Activated naive CD4-positive, alpha-beta T cell treated with anti-CD3 and anti-CD28 coated beads, Interleukin-2, amount 10 ng/mL, durations not matched to agents 7 days and 5 days (primary cell): ENCODE results near the gene BTBD7.
A peak's percentile ranks its signal among the peaks of the same experiment; 100 is the strongest.

Experiments
- CTCF ChIA-PET: fragments of 350-600 bp; sonication (Branson Sonifier 250); formaldehyde crosslinking; loops from one replicate; lab custom pipeline; 2021; ENCODE audit warnings: antibody characterized with exemption; lab: Charles Lee
- DNase-seq: peaks from one replicate; pipeline ENCODE4 v3.0.0-alpha.2; 2020
- H3K27ac Mint-ChIP-seq: one replicate; pipeline ENCODE4 v1.8.0; 2021; ENCODE audit warnings: mild to moderate bottlenecking, moderate library complexity, mixed read lengths
- H3K27me3 Mint-ChIP-seq: one replicate; pipeline ENCODE4 v1.8.0; 2021; ENCODE audit warnings: mild to moderate bottlenecking, mixed read lengths
- H3K36me3 Mint-ChIP-seq: one replicate; pipeline ENCODE4 v1.8.0; 2021; ENCODE audit warnings: mixed read lengths
- H3K4me1 Mint-ChIP-seq: one replicate; pipeline ENCODE4 v1.8.0; 2021; ENCODE audit warnings: mixed read lengths
- H3K4me3 Mint-ChIP-seq: one replicate; pipeline ENCODE4 v1.8.0; 2021; ENCODE audit warnings: mild to moderate bottlenecking, moderate library complexity, mixed read lengths
- H3K9me3 Mint-ChIP-seq: one replicate; pipeline ENCODE4 v1.8.0; 2021; ENCODE audit warnings: mixed read lengths

BTBD7 gene

DNA sequence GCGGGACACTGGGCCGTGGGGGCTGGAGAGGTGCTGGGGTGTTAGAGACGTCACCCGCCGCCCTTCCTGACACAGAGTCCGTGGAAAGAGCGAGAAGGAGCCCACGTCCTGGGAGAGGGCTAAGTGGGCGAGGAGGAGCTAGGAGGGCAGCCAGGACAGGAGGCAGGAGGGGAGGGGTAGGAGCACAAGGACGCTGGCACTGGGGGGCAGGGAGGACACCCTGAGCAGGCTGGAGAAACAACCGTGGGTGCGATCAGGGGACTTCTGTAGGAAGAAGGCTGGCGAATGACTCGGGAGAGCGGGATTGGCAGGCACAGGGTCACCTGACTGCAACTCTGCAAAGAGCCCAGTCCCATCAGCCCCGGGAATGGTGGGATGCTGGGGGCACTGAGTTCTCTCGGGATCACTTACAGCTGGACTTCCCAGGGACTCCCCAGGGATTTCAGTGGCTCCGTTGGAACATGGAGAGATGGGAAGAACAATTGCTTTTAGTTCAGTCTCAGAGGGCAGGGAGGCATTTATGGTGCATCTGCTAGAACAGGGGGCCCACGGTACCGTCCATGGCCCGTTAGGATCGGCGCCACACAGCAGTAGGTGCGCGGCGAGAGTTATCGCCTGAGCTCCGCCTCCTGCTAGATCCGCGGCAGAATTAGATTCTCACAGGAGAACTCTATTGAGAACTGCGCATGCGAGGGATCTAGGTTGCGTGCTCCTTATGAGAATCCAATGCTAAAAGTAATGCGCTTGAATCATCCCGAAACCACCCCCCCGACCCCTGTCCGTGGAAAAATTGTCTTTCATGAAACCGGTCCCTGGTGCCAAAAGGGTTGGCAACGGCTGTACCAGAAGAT, 101.5 kb downstream of the BTBD7 start:
- no peak for DNase-seq
- Mint-ChIP-seq H3K36me3 (peaks cover 17% of the 10 kb centered on the region), H3K4me3 (peak overlapping the region; percentile 25), H3K9me3 (no peaks in the 10 kb centered on the region), H3K4me1 (peaks cover 10% of the 10 kb centered on the region), H3K27me3 (peaks cover 56% of the 10 kb centered on the region), H3K27ac (no peak overlapping the region)
- CTCF ChIA-PET = no interaction called here

DNA sequence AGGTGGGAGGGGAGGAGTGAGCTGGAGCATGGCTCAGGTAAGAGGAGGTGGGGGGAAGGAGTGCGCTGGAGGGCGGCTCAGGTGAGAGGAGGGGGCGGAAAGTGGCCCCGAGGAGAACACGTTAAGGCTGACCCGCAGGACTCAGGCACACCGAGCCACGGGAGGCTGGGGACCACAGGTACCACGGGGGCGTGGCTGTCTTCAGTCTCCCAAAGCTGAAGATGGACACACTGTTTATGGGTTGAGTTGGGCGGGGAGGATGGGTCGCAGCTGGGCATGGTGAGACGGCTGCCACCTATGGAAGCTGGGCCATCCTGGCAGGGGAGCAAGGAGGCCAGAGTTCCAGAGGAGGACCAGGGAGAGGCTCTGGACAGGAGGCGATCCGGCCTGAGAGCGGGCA, 102.3 kb downstream of the BTBD7 start:
- no peak for DNase-seq
- peaks cover 10% of the 10 kb centered on the region for H3K4me1 Mint-ChIP-seq
- no peak overlapping the region for H3K27ac Mint-ChIP-seq
- CTCF ChIA-PET = interaction anchor here (0.6 kb wide), 1 partner anchor 54 kb away, joined by 3 read pairs; no protein-coding TSS in a partner anchor
- H3K9me3 Mint-ChIP-seq = no peaks in the 10 kb centered on the region
- no peak overlapping the region for H3K4me3 Mint-ChIP-seq
- H3K27me3 Mint-ChIP-seq = peaks cover 54% of the 10 kb centered on the region
- H3K36me3 Mint-ChIP-seq = peaks cover 23% of the 10 kb centered on the region

DNA sequence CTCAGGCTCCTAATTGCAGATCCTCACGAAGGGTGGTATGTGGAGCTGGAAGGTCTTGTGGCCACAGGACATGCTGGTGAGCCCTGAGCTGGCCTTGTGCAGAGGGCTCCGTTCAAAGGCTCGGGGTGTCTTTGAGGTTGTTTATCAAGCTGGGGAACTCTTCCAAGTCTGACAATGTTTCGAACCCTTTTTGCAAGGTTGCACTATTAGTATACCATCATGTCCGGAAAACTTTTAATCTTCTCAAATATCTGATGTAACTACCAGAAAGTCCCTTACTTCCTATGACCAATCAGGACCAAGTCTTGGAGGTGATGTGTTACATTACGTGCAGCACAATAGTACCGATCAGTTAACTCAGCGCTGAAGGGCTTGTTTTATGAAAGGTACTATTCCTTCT, 104.3 kb downstream of the BTBD7 start:
- H3K4me1 Mint-ChIP-seq = peaks cover 10% of the 10 kb centered on the region
- no peak overlapping the region for H3K4me3 Mint-ChIP-seq
- no peak overlapping the region for H3K27ac Mint-ChIP-seq
- CTCF ChIA-PET = no interaction called here
- no peaks in the 10 kb centered on the region for H3K9me3 Mint-ChIP-seq
- peaks cover 34% of the 10 kb centered on the region for H3K27me3 Mint-ChIP-seq
- peaks cover 32% of the 10 kb centered on the region for H3K36me3 Mint-ChIP-seq
- DNase-seq = no peak

DNA sequence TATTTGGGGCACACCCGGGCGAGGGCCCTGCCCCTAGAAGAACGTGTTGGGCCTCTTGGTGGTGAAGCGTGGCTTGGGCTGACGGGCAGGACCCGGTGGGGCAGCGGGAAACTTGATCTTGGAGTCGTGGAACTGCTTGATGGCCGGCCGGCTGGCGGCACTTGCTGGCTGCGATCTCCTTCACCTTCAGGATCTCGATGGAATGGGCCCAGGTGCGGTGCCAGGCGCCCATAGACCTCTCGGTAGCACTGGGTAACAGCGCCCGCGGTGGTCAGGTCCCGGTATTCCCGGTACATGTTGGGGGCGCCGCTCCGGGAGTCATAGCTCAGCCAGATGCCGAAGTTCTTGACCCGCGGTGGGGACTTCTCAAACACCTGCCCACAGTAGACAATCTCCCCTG, 109.3 kb downstream of the BTBD7 start:
- CTCF ChIA-PET = no interaction called here
- H3K9me3 Mint-ChIP-seq = no peaks in the 10 kb centered on the region
- H3K36me3 Mint-ChIP-seq = peaks cover 52% of the 10 kb centered on the region
- no peaks in the 10 kb centered on the region for H3K27me3 Mint-ChIP-seq
- H3K27ac Mint-ChIP-seq = no peak overlapping the region
- no peak overlapping the region for H3K4me3 Mint-ChIP-seq
- no peak for DNase-seq
- H3K4me1 Mint-ChIP-seq = no peaks in the 10 kb centered on the region

DNA sequence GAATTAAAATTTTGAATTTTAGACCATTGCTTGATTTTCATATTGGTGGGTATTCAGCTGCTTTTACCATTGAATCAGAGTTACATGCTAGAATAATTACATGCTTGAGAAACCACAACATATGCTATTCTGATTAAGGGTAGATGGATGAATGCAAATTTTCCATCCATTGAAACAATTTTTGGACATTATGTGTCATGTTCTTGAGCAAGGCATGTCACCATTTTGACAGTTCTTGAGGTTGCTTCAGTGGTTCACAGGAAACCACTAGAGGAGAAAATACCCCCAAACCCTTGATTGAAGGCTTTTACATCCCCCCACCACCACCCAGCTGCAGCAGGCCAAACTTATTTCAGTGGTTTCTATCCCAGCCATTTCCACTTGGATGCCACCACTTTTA, 112.3 kb downstream of the BTBD7 start:
- no peak for DNase-seq
- CTCF ChIA-PET = interaction anchor here (1.0 kb wide), 1 partner anchor 107 kb away, joined by 5 read pairs; no protein-coding TSS in a partner anchor
- Mint-ChIP-seq H3K4me1 (no peaks in the 10 kb centered on the region), H3K36me3 (peaks cover 46% of the 10 kb centered on the region), H3K9me3 (no peaks in the 10 kb centered on the region), H3K27me3 (no peaks in the 10 kb centered on the region), H3K4me3 (no peak overlapping the region), H3K27ac (no peak overlapping the region)

DNA sequence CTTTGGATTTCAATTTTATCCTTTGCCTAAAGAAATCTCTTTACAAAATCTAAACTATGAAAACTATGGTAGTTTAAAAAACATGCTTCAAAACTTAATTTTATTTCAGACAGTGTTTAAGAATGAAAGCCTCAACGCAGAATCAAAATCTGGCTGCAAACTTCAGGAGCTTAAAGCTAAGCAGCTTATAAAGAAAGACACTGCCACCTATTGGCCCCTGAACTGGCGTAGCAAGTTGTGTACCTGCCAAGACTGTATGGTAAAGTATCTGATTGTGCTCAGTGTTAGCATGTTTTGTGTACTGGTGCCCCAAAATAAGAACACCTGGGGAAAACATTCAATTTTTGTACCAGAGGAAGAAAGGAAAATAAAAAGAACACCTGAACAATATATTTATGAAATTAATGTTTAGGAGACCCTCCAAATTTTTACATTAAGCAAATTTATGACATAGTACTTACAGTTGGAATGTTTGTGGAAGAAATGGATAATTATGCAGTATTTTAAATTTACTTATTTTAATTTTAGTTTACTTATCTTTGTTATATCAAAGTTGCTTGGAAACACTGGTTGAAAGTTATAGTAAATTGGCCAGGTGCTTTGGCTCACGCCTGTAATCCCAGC, 113.6 kb downstream of the BTBD7 start:
- no peak overlapping the region for H3K4me3 Mint-ChIP-seq
- CTCF ChIA-PET = interaction anchor here (0.6 to 2.2 kb wide), 8 partner anchors 12 to 264 kb away, joined by 3 to 14 read pairs (median 4); partner anchors contain the start of genes GON7, LYSET, MOAP1 and UBR7
- peak; percentile 69 for DNase-seq
- peaks cover 45% of the 10 kb centered on the region for H3K36me3 Mint-ChIP-seq
- no peaks in the 10 kb centered on the region for H3K9me3 Mint-ChIP-seq
- no peaks in the 10 kb centered on the region for H3K27me3 Mint-ChIP-seq
- H3K27ac Mint-ChIP-seq = no peak overlapping the region
- no peaks in the 10 kb centered on the region for H3K4me1 Mint-ChIP-seq

DNA sequence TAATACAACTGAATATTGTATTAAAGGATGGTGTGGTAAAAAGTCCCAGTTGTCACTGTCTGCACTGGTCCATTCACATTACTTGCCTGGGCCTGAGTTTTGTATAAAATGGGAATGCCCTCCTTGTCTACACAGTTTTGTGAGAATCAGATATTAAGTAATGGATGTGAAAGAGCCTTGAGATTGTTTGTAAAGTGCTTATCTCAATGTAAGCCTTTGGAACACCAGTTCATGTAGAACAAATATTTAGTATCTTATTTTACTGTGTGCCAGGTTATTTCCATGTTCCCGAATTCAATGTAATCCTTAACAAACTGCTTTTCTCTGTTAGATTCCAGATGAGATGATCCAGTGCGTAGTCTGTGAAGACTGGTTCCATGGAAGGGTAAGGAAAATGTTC, 118.2 kb downstream of the BTBD7 start:
- DNase-seq = no peak
- peaks cover 40% of the 10 kb centered on the region for H3K36me3 Mint-ChIP-seq
- no peak overlapping the region for H3K27ac Mint-ChIP-seq
- no peaks in the 10 kb centered on the region for H3K27me3 Mint-ChIP-seq
- no peaks in the 10 kb centered on the region for H3K9me3 Mint-ChIP-seq
- H3K4me3 Mint-ChIP-seq = no peak overlapping the region
- H3K4me1 Mint-ChIP-seq = peaks cover 5% of the 10 kb centered on the region
- CTCF ChIA-PET = no interaction called here

DNA sequence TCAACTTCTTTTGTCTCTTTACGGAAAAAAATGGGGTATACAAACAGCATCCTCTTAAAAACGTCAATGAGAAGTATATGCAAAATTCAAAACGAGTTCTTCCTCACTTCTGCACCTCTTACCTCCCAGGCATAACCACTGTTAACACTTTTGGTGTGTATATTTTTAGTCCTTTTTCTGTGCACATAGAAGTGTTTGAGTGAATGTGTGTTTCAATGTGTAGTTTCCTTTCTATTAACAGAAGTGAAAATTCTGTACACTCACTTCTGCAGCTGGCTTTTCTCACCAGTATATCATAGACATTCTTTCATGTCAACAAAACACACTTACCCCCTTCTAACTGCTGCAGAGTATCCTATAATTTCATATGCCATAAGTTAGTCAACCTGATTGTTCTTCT, 120.4 kb downstream of the BTBD7 start:
- H3K27me3 Mint-ChIP-seq = no peaks in the 10 kb centered on the region
- H3K4me3 Mint-ChIP-seq = no peak overlapping the region
- DNase-seq = no peak
- CTCF ChIA-PET = no interaction called here
- no peak overlapping the region for H3K27ac Mint-ChIP-seq
- H3K4me1 Mint-ChIP-seq = peaks cover 22% of the 10 kb centered on the region
- no peaks in the 10 kb centered on the region for H3K9me3 Mint-ChIP-seq
- peaks cover 39% of the 10 kb centered on the region for H3K36me3 Mint-ChIP-seq

DNA sequence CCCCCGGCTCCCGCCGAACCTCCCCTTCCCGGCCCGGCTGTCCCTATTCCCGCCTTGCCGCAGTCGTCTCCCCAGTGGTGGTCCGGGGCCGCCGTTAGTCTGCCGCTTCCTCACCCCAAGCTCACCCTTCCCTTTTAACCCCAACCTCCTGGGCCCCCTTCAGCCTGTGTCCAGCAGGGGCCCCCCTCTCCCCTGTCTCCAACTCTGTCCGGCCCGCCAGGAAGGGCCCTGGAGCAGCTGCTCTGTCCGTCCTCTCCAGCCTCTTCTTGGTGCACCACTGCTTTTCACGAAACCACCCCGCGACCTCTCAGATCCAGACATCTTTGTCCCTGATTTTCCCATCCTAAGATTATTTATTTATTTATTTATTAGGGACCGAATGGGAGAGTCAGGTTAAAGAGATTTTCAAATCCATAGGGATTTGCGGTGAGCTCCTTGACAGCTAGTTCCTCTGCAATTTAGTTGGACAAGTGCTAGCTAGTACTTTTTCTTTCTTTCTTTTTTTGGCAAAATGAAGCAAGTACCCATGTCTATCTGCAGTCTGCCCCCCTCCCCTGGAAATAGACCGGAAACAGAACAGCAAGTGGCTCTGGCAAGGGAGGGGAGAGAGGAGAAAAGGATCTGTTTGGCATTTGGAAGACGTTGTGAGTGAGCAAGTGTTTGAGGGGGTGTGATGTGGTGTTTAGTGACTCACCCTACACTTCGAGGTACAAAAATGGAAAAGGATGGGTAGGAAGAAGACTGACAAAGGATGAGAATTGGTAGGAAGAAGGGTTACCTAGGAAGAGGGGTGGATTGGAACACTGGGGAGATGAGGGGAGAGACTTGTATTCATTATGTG, 125.1 kb downstream of the BTBD7 start:
- peak overlapping the region; percentile 91 for H3K27ac Mint-ChIP-seq
- CTCF ChIA-PET = interaction anchor here (1.0 to 2.6 kb wide), 3 partner anchors 11 to 24 kb away, joined by 3 to 16 read pairs (median 7); partner anchors contain the start of genes LYSET and MOAP1
- H3K36me3 Mint-ChIP-seq = peaks cover 24% of the 10 kb centered on the region
- peaks cover 48% of the 10 kb centered on the region for H3K4me1 Mint-ChIP-seq
- peak; percentile 46 for DNase-seq
- peak overlapping the region; percentile 76 for H3K4me3 Mint-ChIP-seq
- H3K9me3 Mint-ChIP-seq = no peaks in the 10 kb centered on the region
- no peaks in the 10 kb centered on the region for H3K27me3 Mint-ChIP-seq

DNA sequence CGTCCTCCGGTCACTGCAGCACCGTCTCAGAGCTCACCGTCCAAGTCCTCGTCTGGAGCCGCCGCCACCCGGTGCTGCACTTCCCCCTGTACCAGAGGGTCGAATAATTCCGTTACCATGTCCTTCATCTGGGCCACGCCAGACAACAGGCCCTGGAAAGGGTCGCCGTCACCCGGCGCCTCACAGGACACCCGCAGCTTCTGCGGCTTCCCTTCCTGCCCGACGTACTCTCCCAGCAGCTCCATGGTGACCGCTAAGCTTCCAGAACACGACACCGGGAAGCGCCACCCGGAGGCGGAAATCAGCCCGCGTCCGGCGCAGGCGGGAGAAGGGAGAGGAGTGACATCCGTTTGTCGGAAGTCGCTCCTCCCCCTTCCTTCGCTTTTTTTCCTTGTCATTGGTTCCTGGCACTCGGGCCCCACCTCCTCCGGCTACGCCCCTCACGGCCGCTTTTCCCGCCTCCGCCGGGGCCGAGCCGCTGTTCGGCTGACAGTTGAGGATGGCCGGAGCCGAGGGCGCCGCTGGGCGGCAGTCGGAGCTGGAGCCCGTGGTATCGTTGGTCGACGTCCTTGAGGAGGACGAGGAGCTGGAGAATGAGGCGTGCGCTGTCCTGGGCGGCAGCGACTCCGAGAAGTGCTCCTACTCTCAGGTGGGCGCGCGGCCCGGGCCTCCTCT, 125.9 kb downstream of the BTBD7 start, which contains the start of the genes GON7 and UBR7:
Gene GON7, minus strand, starts transcription at position 273 of the 675 bp plus-strand sequence. Its CDS starts 28 bp downstream, at position 245.
Gene UBR7, plus strand, starts transcription at position 464 of the 675 bp plus-strand sequence. Its CDS starts 36 bp downstream, at position 500.
- CTCF ChIA-PET = interaction anchor here (0.7 to 2.6 kb wide), 5 partner anchors 10 to 26 kb away, joined by 3 to 16 read pairs (median 7); partner anchors contain the start of genes LYSET and MOAP1
- Mint-ChIP-seq H3K4me1 (peaks cover 50% of the 10 kb centered on the region), H3K4me3 (peak within 1 kb of the TSS; percentile 76), H3K27me3 (no peaks in the 10 kb centered on the region), H3K36me3 (peaks cover 21% of the 10 kb centered on the region), H3K27ac (peak within 1 kb of the TSS; percentile 91), H3K9me3 (no peaks in the 10 kb centered on the region)
- DNase-seq = peak; percentile 95

DNA sequence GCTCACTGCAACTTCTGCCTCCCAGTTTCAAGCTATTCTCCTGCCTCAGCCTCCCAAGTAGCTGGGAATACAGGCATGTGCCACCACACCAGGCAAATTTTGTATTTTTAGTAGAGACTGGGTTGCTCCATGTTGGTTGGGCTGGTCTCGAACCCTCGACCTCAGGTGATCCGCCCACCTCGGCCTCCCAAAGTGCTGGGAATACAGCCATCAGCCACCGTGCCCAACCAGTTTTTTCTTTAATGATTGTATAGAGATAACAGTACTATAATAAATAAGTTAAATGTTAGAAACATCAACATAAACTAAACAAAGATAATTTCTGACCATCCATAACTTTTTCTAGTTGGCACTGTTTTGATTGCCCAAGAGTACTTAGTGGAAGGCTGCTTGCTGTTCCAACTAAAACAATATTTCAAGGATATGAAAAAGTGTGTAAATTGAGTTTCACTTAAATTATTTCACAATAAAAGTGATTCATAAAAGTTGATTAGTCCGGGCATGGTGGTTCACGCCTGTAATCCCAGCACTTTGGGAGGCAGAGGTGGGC, 131.6 kb downstream of the BTBD7 start:
- Mint-ChIP-seq H3K4me1 (peaks cover 29% of the 10 kb centered on the region), H3K4me3 (no peak overlapping the region), H3K27ac (no peak overlapping the region), H3K27me3 (no peaks in the 10 kb centered on the region), H3K36me3 (peaks cover 23% of the 10 kb centered on the region), H3K9me3 (no peaks in the 10 kb centered on the region)
- DNase-seq = no peak
- CTCF ChIA-PET = no interaction called here

DNA sequence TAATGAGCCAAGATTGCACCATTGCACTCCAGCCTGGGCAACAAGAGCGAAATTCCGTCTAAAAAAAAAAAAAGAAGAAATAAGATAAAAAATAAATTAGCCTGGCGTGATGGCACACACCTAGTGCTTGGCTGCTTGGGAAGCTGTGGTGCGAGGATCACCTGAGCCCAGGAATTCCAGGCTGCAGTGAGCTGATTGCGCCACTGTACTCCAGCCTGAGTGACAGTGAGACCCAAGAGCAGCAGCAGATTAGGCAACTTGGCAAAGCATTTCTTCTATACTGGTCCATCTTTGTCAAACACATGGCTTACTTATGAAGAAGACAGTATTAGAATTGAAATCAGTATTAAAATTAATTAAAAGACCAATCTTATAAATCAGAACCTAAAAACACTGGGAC, 132.3 kb downstream of the BTBD7 start:
- peaks cover 23% of the 10 kb centered on the region for H3K36me3 Mint-ChIP-seq
- CTCF ChIA-PET = no interaction called here
- H3K4me3 Mint-ChIP-seq = no peak overlapping the region
- H3K9me3 Mint-ChIP-seq = no peaks in the 10 kb centered on the region
- no peak for DNase-seq
- H3K27me3 Mint-ChIP-seq = no peaks in the 10 kb centered on the region
- peaks cover 22% of the 10 kb centered on the region for H3K4me1 Mint-ChIP-seq
- H3K27ac Mint-ChIP-seq = no peak overlapping the region

DNA sequence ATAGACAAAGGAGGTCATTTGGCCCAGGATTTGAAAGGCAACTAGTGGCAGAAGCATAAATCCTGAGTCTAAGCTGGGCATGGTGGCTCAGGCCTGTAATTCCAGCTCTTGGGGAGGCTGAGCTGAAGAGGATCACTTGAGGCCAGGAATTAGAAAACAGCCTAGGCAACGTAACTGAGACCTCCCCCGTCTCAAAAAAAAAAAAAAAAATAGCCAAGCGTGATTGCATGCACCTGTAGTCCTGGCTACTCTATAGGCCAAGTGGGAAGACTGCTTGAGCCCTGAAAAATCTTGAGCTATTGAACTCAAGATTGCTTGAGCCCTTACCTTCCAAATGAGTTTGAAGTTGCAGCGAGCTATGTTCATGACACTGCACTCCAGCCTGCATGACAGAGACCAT, 133.8 kb downstream of the BTBD7 start:
- CTCF ChIA-PET = interaction anchor here (1.1 kb wide), 1 partner anchor 21 kb away, joined by 3 read pairs; no protein-coding TSS in a partner anchor
- Mint-ChIP-seq H3K36me3 (peaks cover 20% of the 10 kb centered on the region), H3K4me1 (peaks cover 8% of the 10 kb centered on the region), H3K27ac (no peak overlapping the region), H3K27me3 (no peaks in the 10 kb centered on the region), H3K9me3 (no peaks in the 10 kb centered on the region), H3K4me3 (no peak overlapping the region)
- DNase-seq = no peak
